ENCODE results near the gene PCDHGB4. TPM values are rescaled to one million over a fixed set of nuclear protein-coding genes. Genes with fewer than 3 reads are reported as not detected.
"Not testable (repeated sequence)": the region's sequence is repeated elsewhere in the genome, so short reads cannot be mapped to it uniquely, and the experiment has no call there.

PCDHGB4 gene
- total and polyA plus RNA-seq, 5 donors from 2014 or later, result 0.22 TPM; not detected in 4

DNA sequence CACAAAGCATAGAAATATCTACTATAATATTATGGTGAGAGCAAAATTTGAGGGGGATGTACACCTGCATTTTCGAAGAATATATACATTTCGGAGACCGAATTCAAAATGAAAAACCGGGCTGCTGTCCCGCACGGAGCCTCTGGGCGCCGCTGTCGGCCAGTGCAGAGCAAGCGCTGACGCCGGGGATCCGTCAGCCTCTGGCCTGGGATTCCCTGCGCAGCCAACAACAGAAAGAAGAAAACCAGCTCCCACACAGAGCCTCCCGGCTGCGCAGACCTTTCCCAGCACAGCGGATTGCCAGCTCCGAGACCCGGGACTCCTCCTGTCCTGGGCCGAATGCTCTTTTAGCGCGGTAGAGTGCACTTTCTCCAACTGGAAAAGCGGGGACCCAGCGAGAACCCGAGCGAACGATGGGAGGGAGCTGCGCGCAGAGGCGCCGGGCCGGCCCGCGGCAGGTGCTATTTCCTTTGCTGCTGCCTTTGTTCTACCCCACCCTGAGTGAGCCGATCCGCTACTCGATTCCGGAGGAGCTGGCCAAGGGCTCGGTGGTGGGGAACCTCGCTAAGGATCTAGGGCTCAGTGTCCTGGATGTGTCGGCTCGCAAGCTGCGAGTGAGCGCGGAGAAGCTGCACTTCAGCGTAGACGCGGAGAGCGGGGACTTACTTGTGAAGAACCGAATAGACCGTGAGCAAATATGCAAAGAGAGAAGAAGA is 20.4 kb downstream of the PCDHGB4 start, which contains the start of gene PCDHGB6:
PCDHGB6 (plus strand) TSS at position 232 of the 716 bp plus-strand sequence; CDS start at position 414, 182 bp downstream.
- not testable (repeated sequence) for H3K4me1 Mint-ChIP-seq; H3K4me3 ChIP-seq (ENCODE audit: low read depth, low read length); H3K4me1 ChIP-seq (ENCODE audit: control insufficient read depth, insufficient read depth, low read length, poor library complexity, severe bottlenecking); H3K27ac Mint-ChIP-seq; H3K36me3 ChIP-seq (ENCODE audit: control insufficient read depth, insufficient read depth, low read length); H3K27ac ChIP-seq (ENCODE audit: insufficient read depth, low read length, poor library complexity, severe bottlenecking)
- Mint-ChIP-seq H3K9me3 (peaks cover 0 to 40% (median 13%) of the 10 kb centered on the region in 7 donors), H3K36me3 (peaks cover 12% of the 10 kb centered on the region), H3K27me3 (peaks cover 81% of the 10 kb centered on the region), H3K4me3 (peak within 1 kb of the TSS in 3 of 4 donors; percentile 31 to 58 (median 50))
- peak in 1 of 3 donors; percentile 32 for DNase-seq
- ATAC-seq (ENCODE audit: low read depth in 2 of 2), result peak in 1 of 2 donors; percentile 24
- H3K27me3 ChIP-seq (ENCODE audit: control insufficient read depth, insufficient read depth, low read length), result peaks cover 39% of the 10 kb centered on the region
- peaks cover 21 to 39% of the 10 kb centered on the region in 2 experiments for H3K9me3 ChIP-seq (ENCODE audit: control insufficient read depth in 2 of 2, low read length in 2 of 2)

DNA sequence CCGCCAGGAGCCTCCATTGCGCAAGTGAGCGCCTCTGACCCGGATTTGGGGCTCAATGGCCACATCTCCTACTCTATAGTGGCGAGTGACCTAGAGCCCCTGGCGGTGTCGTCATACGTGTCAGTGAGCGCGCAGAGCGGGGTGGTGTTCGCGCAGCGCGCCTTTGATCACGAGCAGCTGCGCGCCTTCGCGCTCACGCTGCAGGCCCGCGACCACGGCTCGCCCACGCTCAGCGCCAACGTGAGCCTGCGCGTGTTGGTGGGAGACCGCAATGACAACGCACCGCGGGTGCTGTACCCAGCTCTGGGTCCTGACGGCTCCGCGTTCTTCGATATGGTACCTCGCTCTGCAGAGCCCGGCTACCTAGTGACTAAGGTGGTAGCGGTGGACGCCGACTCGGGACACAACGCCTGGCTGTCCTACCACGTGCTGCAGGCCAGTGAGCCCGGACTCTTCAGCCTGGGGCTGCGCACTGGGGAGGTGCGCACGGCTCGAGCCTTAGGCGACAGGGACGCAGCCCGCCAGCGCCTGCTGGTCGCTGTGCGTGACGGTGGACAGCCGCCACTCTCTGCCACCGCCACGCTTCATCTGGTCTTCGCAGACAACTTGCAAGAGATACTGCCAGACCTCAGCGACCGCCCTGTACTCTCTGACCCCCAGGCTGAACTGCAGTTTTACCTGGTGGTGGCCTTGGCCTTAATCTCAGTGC is 22.3 kb downstream of the PCDHGB4 start:
- Histone ChIP-seq H3K9me3 (ENCODE audit: control insufficient read depth in 2 of 2, low read length in 2 of 2) (peaks cover 21 to 37% of the 10 kb centered on the region in 2 experiments), H3K27ac (ENCODE audit: insufficient read depth, low read length, poor library complexity, severe bottlenecking) (no peak overlapping the region), H3K27me3 (ENCODE audit: control insufficient read depth, insufficient read depth, low read length) (peaks cover 52% of the 10 kb centered on the region), H3K4me3 (ENCODE audit: low read depth, low read length) (no peak overlapping the region), H3K36me3 (ENCODE audit: control insufficient read depth, insufficient read depth, low read length) (no peaks in the 10 kb centered on the region), H3K4me1 (ENCODE audit: control insufficient read depth, insufficient read depth, low read length, poor library complexity, severe bottlenecking) (peaks cover 12% of the 10 kb centered on the region)
- H3K9me3 Mint-ChIP-seq, result peaks cover 0 to 44% (median 13%) of the 10 kb centered on the region in 7 donors
- H3K27me3 Mint-ChIP-seq, result peaks cover 83% of the 10 kb centered on the region
- ATAC-seq (ENCODE audit: low read depth in 2 of 2) (no peak), DNase-seq (no peak)
- peak overlapping the region in 1 of 4 donors; percentile 35 for H3K4me3 Mint-ChIP-seq
- peaks cover 17% of the 10 kb centered on the region for H3K36me3 Mint-ChIP-seq
- no peak overlapping the region for H3K27ac Mint-ChIP-seq
- H3K4me1 Mint-ChIP-seq, result peaks cover 0 to 21% (median 16%) of the 10 kb centered on the region in 4 donors

DNA sequence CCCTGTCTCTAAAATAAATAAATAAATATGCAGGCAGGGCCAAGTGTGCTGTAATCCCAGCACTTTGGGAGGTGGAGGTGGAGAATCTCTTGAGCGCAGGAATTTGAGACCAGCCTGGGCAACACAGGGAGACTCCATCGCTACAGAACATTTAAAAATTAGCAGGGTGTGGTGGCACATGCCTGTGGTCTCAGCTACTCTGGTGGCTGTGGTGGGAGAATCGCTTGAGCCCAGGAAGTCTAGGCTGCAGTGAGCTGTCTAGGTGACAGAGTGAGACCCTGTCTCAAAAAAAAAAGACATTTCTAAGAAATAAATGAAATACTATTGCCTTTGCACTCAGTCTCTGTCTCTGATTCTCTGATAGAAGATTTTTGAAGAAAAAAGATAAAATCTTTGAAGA is 24.1 kb downstream of the PCDHGB4 start:
- peaks cover 53% of the 10 kb centered on the region for H3K27me3 ChIP-seq (ENCODE audit: control insufficient read depth, insufficient read depth, low read length)
- Mint-ChIP-seq H3K27ac (no peak overlapping the region), H3K4me3 (no peak overlapping the region), H3K27me3 (peaks cover 80% of the 10 kb centered on the region), H3K9me3 (peaks cover 0 to 44% (median 15%) of the 10 kb centered on the region in 7 donors), H3K4me1 (peaks cover 0 to 21% (median 16%) of the 10 kb centered on the region in 4 donors), H3K36me3 (peaks cover 17% of the 10 kb centered on the region)
- H3K36me3 ChIP-seq (ENCODE audit: control insufficient read depth, insufficient read depth, low read length), result no peaks in the 10 kb centered on the region
- no peak overlapping the region for H3K27ac ChIP-seq (ENCODE audit: insufficient read depth, low read length, poor library complexity, severe bottlenecking)
- ATAC-seq (ENCODE audit: low read depth in 2 of 2), result no peak
- peaks cover 12% of the 10 kb centered on the region for H3K4me1 ChIP-seq (ENCODE audit: control insufficient read depth, insufficient read depth, low read length, poor library complexity, severe bottlenecking)
- H3K4me3 ChIP-seq (ENCODE audit: low read depth, low read length), result no peak overlapping the region
- DNase-seq, result no peak
- peaks cover 17 to 44% of the 10 kb centered on the region in 2 experiments for H3K9me3 ChIP-seq (ENCODE audit: control insufficient read depth in 2 of 2, low read length in 2 of 2)

DNA sequence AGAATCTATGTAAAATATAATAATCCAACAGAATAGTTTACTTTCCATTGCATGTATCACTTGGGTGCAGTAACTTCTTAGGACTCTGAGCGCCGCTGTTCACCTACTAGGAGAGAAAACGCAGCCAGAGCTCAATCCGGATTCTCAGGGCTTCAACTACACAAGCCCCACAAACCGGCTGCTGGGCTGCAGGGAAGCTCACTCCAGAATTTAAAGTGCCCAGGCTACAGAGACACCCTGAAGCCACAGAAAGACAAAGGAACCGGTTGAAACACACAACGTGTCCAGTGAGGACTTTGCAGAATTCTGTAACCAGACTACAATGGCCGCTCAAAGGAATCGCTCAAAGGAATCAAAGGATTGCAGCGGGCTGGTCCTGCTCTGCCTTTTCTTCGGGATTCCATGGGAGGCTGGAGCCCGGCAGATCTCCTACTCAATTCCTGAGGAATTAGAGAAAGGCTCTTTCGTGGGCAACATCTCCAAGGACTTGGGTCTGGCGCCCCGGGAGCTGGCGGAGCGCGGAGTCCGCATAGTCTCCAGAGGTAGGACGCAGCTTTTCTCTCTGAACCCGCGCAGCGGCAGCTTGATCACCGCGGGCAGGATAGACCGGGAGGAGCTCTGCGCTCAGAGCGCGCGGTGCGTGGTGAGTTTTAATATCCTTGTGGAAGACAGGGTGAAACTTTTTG is 25.5 kb downstream of the PCDHGB4 start, which contains the start of gene PCDHGA10:
PCDHGA10 (plus strand) TSS at position 134 of the 686 bp plus-strand sequence; CDS start at position 323, 189 bp downstream.
- Mint-ChIP-seq H3K27ac (peak within 1 kb of the TSS in 1 of 3 donors; percentile 86), H3K4me3 (peak within 1 kb of the TSS; percentile 85 to 93 (median 87)), H3K9me3 (peaks cover 0 to 39% (median 15%) of the 10 kb centered on the region in 7 donors), H3K27me3 (peaks cover 79% of the 10 kb centered on the region), H3K4me1 (peaks cover 0 to 24% (median 17%) of the 10 kb centered on the region in 4 donors), H3K36me3 (peaks cover 15% of the 10 kb centered on the region)
- DNase-seq (peak in 2 of 3 donors; percentile 43 to 69), ATAC-seq (ENCODE audit: low read depth in 2 of 2) (peak; percentile 64 to 68)
- H3K4me1 ChIP-seq (ENCODE audit: control insufficient read depth, insufficient read depth, low read length, poor library complexity, severe bottlenecking), result peaks cover 18% of the 10 kb centered on the region
- H3K27ac ChIP-seq (ENCODE audit: insufficient read depth, low read length, poor library complexity, severe bottlenecking), result no peak within 1 kb of the TSS
- peaks cover 12 to 36% of the 10 kb centered on the region in 2 experiments for H3K9me3 ChIP-seq (ENCODE audit: control insufficient read depth in 2 of 2, low read length in 2 of 2)
- peak within 1 kb of the TSS; percentile 75 for H3K4me3 ChIP-seq (ENCODE audit: low read depth, low read length)
- H3K36me3 ChIP-seq (ENCODE audit: control insufficient read depth, insufficient read depth, low read length), result no peaks in the 10 kb centered on the region
- H3K27me3 ChIP-seq (ENCODE audit: control insufficient read depth, insufficient read depth, low read length), result peaks cover 52% of the 10 kb centered on the region

DNA sequence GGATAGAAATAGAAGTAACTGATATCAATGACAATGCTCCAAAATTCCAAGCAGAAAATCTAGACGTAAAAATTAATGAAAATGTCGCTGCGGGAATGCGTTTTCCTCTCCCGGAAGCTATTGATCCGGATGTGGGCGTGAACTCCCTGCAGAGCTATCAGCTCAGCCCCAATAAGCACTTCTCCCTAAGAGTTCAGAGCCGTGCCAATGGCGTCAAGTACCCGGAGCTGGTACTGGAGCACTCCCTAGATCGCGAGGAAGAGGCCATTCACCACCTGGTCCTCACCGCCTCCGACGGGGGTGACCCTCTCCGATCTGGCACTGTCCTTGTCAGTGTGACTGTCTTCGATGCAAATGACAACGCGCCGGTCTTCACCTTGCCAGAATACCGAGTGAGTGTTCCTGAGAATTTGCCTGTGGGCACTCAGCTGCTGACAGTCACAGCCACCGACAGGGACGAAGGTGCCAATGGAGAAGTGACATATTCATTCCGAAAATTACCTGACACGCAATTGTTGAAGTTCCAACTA is 26.1 kb downstream of the PCDHGB4 start:
- Histone ChIP-seq H3K27ac (ENCODE audit: insufficient read depth, low read length, poor library complexity, severe bottlenecking) (no peak overlapping the region), H3K27me3 (ENCODE audit: control insufficient read depth, insufficient read depth, low read length) (peaks cover 57% of the 10 kb centered on the region), H3K36me3 (ENCODE audit: control insufficient read depth, insufficient read depth, low read length) (no peaks in the 10 kb centered on the region), H3K9me3 (ENCODE audit: control insufficient read depth in 2 of 2, low read length in 2 of 2) (peaks cover 16 to 36% of the 10 kb centered on the region in 2 experiments), H3K4me3 (ENCODE audit: low read depth, low read length) (peak overlapping the region; percentile 75), H3K4me1 (ENCODE audit: control insufficient read depth, insufficient read depth, low read length, poor library complexity, severe bottlenecking) (peaks cover 18% of the 10 kb centered on the region)
- Mint-ChIP-seq H3K4me1 (peaks cover 0 to 26% (median 17%) of the 10 kb centered on the region in 4 donors), H3K27me3 (peaks cover 76% of the 10 kb centered on the region), H3K36me3 (peaks cover 19% of the 10 kb centered on the region), H3K4me3 (peak overlapping the region; percentile 85 to 93 (median 87)), H3K9me3 (peaks cover 0 to 40% (median 20%) of the 10 kb centered on the region in 7 donors), H3K27ac (peak overlapping the region in 1 of 3 donors; percentile 80)
- DNase-seq, result no peak
- ATAC-seq (ENCODE audit: low read depth in 2 of 2), result no peak

DNA sequence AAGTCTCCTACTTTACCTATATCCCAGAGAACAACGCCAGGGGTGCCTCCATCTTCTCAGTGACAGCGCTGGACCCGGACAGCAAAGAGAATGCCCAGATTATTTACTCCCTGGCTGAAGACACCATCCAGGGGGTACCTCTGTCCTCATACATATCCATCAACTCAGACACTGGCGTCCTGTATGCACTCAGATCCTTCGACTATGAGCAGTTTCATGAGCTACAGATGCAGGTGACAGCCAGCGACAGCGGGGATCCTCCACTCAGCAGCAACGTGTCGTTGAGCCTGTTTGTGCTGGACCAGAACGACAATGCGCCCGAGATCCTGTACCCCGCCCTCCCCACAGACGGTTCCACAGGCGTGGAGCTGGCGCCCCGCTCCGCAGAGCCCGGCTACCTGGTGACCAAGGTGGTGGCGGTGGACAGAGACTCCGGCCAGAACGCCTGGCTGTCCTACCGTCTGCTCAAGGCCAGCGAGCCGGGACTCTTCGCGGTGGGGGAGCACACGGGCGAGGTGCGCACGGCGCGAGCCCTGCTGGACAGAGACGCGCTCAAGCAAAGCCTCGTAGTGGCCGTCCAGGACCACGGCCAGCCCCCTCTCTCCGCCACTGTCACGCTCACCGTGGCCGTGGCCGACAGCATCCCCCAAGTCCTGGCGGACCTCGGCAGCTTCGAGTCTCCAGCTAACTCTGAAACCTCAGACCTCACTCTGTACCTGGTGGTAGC is 27.2 kb downstream of the PCDHGB4 start:
- Mint-ChIP-seq H3K4me1 (peaks cover 0 to 26% (median 16%) of the 10 kb centered on the region in 4 donors), H3K27me3 (peaks cover 73% of the 10 kb centered on the region), H3K9me3 (peaks cover 0 to 37% (median 17%) of the 10 kb centered on the region in 7 donors), H3K36me3 (peaks cover 18% of the 10 kb centered on the region), H3K4me3 (peak overlapping the region; percentile 51 to 87 (median 62))
- peaks cover 14 to 36% of the 10 kb centered on the region in 2 experiments for H3K9me3 ChIP-seq (ENCODE audit: control insufficient read depth in 2 of 2, low read length in 2 of 2)
- peaks cover 56% of the 10 kb centered on the region for H3K27me3 ChIP-seq (ENCODE audit: control insufficient read depth, insufficient read depth, low read length)
- H3K4me3 ChIP-seq (ENCODE audit: low read depth, low read length); H3K27ac ChIP-seq (ENCODE audit: insufficient read depth, low read length, poor library complexity, severe bottlenecking); DNase-seq; H3K27ac Mint-ChIP-seq; ATAC-seq (ENCODE audit: low read depth in 2 of 2); H3K36me3 ChIP-seq (ENCODE audit: control insufficient read depth, insufficient read depth, low read length): not testable (repeated sequence)
- H3K4me1 ChIP-seq (ENCODE audit: control insufficient read depth, insufficient read depth, low read length, poor library complexity, severe bottlenecking), result peaks cover 18% of the 10 kb centered on the region
